Activated CD4-positive, CD25-positive, alpha-beta regulatory T cell treated with anti-CD3 and anti-CD28 coated beads, Interleukin-2, amount 50 U/mL, for 16 hours (primary cell): ENCODE measurements around the gene GADD45B.
"Not testable (repeated sequence)": the region's sequence is repeated elsewhere in the genome, so short reads cannot be mapped to it uniquely, and the experiment has no call there.

ENCODE experiments used
- DNase-seq: peaks from one replicate; pipeline ENCODE4 v3.0.0-alpha.2; 2020; ENCODE audit warnings: low read depth, low spot score

GADD45B gene

GRCh38 chr19:2443785-2444182 lies 32.1 kb upstream of the GADD45B start:
- no peak for DNase-seq

DNA sequence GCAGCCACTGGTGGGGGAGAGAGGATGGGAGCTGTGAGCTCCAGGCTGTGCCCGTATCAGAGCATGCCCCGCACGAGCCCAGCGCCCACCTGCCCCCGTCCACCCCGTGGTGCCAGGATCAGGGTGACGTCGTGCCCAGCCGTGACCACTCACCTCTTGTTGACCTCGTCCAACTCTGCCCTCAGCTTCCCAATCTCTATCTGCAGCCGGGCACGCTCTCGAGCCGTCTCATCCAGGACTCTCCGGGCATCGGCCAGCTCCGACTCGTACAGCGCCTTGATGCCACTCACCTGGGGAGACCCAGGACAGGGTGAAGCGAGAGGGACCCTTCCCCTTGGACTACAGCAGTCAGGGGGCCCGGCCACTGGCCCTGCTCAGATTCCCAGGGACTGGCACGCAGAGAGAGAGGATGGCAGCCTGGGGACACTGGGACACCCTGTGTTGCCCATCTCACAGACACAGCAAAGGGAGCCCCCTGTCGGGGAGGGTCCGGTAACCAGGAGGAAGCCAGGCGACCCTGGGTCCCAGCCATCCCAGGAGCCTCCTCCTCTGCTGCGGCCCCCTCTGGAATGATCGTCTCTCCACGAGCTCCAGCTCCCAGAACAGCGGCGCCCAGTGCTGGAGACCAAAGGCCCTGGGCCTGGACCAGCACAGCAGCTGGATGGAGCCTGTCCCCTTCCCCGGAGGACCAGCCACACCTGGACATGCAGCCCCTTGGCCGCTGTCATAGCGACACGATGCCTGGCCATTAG lies 31.5 kb upstream of the GADD45B start:
- DNase-seq = no peak

DNA sequence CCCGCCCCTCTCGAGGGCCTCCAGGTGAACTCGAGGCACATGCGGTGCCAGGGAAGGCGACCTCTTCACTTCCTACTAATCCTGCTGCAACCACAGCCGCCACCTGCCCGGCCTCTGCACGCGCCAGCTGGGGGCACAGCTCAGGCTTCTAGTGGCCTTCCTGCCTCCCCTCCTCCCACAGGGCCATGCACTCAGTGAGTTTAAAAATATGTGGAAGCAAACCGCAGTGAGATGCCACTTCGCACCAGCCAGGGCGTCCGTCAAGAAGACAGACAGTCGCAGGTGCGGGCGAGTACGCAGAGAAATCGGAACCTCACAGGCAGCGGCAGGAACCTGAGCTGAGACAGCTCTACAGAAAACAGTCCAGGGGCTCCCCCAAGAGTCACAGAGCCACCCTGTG lies 29.5 kb upstream of the GADD45B start:
- DNase-seq = no peak

- no peak for DNase-seq
These were observed 26.9 kb upstream of the GADD45B start for GRCh38 chr19:2449019-2449418.

GRCh38 chr19:2451138-2451537 lies 24.8 kb upstream of the GADD45B start:
- DNase-seq = no peak

DNA sequence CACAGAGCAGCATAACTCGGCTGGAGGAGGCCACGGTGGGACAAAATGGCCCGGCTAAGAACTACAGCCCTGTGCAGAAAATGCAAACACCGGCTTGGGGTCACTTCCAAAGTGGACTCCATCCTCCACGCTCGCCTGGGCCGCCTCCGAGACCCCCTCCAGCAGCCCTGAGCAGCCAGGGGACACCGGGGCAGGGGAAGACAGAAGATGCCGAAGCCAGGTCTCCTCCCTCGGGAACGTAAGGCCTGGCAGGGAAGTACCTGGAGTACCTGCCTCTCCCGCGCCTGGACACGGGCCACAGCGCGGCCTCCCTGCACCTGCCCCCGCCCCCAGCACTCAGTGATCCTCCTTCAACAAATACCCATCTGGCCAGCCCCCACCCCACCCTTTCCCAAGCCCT lies 24.2 kb upstream of the GADD45B start:
- no peak for DNase-seq

- no peak for DNase-seq
These were observed 22.4 kb upstream of the GADD45B start for GRCh38 chr19:2453431-2454025.

GRCh38 chr19:2454199-2454961 lies 21.5 kb upstream of the GADD45B start:
- DNase-seq = no peak

GRCh38 chr19:2454962-2455850 lies 20.7 kb upstream of the GADD45B start:
- no peak for DNase-seq

- no peak for DNase-seq
These were observed 19.9 kb upstream of the GADD45B start for GRCh38 chr19:2455851-2456570.

DNA sequence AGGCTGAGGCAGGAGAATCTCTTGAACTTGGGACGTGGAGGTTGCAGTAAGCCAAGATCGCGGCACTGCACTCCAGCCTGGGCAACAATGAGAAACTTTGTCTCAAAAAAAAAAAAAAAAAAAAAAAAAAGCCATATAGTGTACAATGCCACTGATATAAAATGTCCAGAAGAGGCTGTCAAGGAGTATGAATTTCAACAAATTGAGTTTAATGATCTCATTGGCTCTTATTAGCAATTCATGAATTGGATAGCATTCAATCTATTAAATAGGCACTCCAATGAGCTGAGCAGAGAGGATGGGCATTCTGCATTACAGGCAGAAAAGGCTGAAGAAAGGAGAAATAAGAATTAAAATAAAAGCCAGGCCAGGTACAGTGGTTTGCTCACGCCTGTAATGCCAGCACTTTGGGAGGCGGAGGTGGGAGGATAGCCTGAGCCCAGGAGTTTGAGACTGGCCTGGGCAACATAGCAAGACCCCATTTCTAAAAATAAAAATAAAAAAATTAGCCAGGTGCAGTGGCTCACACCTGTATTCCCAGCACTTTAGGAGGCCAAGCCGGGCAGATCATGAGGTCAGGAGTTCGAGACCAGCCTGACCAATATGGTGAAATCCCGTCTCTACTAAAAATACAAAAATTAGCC lies 18.4 kb upstream of the GADD45B start:
- DNase-seq = no peak

DNA sequence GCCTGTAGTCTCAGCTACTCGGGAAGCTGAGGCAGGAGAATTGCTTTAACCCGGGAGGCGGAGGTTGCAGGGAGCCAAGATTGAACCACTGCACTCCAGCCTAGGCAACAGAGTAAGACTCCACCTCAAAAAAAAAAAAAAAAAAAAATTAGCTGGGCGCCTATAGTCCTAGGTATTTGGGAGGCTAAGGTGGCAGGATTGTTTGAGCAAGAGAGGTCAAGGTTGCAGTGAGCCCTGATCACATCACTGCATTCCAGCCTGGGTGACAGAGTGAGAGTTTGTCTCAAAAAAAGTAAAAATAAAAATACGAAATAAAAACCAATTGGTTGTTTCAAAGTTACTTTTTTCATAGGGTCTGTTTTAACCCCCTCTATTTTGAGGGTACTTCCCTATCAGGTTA lies 17.9 kb upstream of the GADD45B start:
- DNase-seq = no peak

GRCh38 chr19:2458776-2459175 lies 17.2 kb upstream of the GADD45B start:
- not testable (repeated sequence) for DNase-seq

GRCh38 chr19:2460245-2460644 lies 15.7 kb upstream of the GADD45B start:
- DNase-seq = no peak

GRCh38 chr19:2461751-2462634 lies 13.9 kb upstream of the GADD45B start:
- DNase-seq = peak; percentile 37

DNA sequence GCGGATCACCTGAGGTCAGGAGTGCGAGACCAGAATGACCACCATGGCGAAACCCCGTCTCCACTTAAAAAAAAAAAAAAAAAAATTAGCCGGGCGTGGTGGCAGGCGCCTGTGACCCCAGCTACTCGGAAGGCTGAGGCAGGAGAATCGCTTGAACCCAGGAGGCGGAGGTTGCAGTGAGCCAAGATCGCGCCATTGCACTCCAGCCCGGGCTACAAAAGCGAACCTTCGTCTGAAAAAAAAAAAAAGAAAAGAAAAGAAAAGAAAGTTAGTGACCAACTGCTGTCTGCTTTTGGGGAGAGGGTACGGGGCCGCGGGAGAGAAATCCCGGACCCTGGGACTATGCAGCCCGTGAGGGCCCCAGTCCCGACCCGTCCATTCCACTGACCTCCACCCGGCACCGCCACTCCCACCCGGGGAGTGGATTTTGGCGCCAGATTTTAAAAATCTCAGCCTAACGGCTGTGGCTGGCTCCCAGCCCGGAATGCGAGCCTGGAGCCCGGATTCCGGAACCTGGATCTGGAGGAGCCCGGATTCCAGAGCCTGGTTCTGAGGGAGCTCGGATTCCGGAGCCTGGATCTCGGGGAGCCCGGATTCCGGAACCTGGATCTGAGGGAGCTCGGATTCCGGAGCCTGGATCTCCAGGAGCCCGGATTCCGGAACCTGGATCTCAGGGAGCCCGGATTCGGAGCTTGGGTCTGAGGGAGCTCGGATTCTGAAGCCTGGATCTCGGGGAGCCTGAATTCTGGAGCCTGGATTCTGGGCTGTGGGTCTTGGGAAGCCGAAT lies 13.1 kb upstream of the GADD45B start:
- no peak for DNase-seq

DNA sequence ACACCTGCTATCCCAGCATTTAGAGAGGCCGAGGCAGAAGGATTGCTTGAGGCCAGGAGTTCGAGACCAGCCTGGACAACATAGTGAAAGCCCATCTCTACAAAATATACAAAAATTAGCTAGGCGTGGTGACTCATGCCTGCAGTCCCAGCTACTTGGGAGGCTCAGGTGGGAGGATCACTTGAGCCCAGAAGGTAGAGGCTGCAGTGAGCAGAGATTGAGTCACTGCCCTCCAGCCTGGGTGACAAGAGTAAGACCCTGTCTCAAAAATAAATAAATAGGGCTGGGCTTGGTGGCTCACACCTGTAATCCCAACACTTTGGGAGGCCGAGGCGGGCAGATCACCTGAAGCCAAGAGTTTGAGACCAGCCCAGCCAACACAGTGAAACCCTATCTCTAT lies 12.2 kb upstream of the GADD45B start:
- DNase-seq = not testable (repeated sequence)

DNA sequence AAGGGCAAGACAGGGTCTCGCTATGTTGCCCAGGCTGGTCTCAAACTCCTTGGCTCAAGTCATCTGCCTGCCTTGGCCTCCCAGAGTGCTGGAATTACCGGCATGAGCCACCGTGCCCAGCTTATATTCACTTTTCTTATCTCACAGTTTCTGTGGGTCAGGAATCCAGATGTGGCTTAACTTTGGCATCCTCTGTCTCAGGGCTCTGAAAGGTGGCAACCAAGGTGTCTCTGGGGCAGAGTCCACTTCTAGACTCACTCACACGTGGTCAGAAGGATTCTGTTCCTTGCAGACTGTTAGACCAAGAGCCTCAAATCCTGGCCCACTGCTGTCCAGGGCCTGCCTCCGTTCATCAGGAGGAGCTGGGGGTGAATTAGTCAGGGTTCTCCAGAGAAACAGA lies 11.5 kb upstream of the GADD45B start:
- DNase-seq = no peak

- DNase-seq = no peak
These were observed 7.3 kb upstream of the GADD45B start for GRCh38 chr19:2468596-2468995.
